Activated CD4-positive, alpha-beta T cell treated with anti-CD3 and anti-CD28 coated beads for 36 hours (primary cell): ENCODE measurements around the gene ARHGAP9. TPM values are rescaled to one million over a fixed set of nuclear protein-coding genes. Genes with fewer than 3 reads are reported as not detected.
"Not testable (repeated sequence)": the region's sequence is repeated elsewhere in the genome, so short reads cannot be mapped to it uniquely, and the experiment has no call there.

Source experiments
- ATAC-seq: fragments of 200-7000 bp; cut with Tn5 transposase; one replicate; pipeline ENCODE4 v1.10.0; 2021; ENCODE audit warnings: mild to moderate bottlenecking, moderate library complexity
- CTCF ChIA-PET: fragments of 350-600 bp; sonication (Branson Sonifier 250); formaldehyde crosslinking; loops from one replicate; lab custom pipeline; 2021; ENCODE audit warnings: antibody characterized with exemption; lab: Charles Lee
- POLR2A ChIA-PET: fragments of 350-600 bp; sonication (Branson Sonifier 250); formaldehyde crosslinking; loops from one replicate; lab custom pipeline; 2021; ENCODE audit warnings: antibody characterized with exemption, inconsistent platforms; lab: Charles Lee
- DNase-seq: peaks from one replicate; pipeline ENCODE4 v3.0.0-alpha.2; 2020
- H3K27ac Mint-ChIP-seq: one replicate; pipeline ENCODE4 v1.8.0; 2021; ENCODE audit warnings: mixed read lengths
- H3K27me3 Mint-ChIP-seq: one replicate; pipeline ENCODE4 v1.8.0; 2021; ENCODE audit warnings: mixed read lengths
- H3K36me3 Mint-ChIP-seq: one replicate; pipeline ENCODE4 v1.8.0; 2021; ENCODE audit warnings: low read depth, mixed read lengths
- H3K4me1 Mint-ChIP-seq: one replicate; pipeline ENCODE4 v1.8.0; 2021; ENCODE audit warnings: mixed read lengths
- H3K4me3 Mint-ChIP-seq: one replicate; pipeline ENCODE4 v1.8.0; 2021; ENCODE audit warnings: mild to moderate bottlenecking, moderate library complexity, mixed read lengths
- H3K9me3 Mint-ChIP-seq: one replicate; pipeline ENCODE4 v1.8.0; 2021; ENCODE audit warnings: low read depth, mixed read lengths
- intact Hi-C, 2 experiments: fragments of 100-400 bp; cut with DNase I in 1 of 2; cut with micrococcal nuclease in 1 of 2; formaldehyde crosslinking; loops; one replicate each; pipeline versions ENCODE4 v1.14.2 to v1.15.1; 2022 to 2024; cut with DNase I, micrococcal nuclease
- total RNA-seq, 2 experiments: library from RNA; stranded (reverse); gene quantifications; one replicate each; pipeline ENCODE4 v1.2.3, GENCODE V29; 2021

Gene ARHGAP9
- total RNA-seq, 2 experiments from 2014 or later: 77.7 to 101 TPM

DNA sequence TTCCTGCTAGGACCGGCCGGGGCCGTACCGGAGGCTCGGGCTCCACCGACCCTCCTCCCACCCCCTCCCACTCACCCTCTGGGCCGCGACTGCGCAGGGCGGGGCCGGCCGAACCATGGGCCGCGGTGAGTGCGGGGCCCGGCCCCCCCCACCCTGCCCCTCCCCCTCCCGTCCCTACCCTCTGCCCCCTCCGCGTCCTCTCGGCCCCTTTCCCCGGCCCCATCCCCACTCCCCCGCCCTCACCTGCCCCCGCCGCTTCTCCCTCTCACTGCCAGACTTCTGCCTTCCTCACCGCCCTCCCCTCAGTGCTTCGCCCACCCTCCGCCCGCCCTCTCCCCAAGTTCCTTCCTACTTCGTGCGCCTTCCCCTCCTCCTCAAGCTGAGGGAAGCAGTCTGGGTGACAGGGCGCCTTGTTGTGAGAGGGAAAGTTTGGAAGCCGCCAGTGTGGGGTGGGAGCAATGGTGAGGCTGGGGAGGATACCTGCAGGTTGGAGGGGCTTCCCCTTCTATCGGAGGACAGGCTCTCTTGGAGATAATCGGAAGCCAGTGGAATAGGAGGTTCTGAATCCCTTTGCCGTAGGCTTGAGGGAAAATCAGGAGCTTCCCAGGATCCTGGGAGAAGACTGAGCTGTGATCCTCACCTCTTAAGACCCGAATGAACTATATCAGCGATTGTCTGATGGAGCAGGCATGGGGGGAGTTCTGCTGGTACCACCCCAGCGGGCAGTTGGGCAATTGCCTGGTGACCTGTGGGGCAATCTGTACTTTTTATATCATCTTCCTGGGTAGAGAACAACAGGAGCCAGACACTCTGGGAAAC lies 43.4 kb upstream of the ARHGAP9 start:
- peaks cover 38% of the 10 kb centered on the region for H3K36me3 Mint-ChIP-seq
- ChIA-PET CTCF (interaction anchor here (1.0 to 2.2 kb wide), 4 partner anchors 10 to 70 kb away, joined by 3 to 6 read pairs (median 4); no protein-coding TSS in a partner anchor), POLR2A (interaction anchor here (0.5 kb wide), 1 partner anchor 35 kb away, joined by 3 read pairs; the partner anchor contains the start of gene MARS1)
- no peaks in the 10 kb centered on the region for H3K27me3 Mint-ChIP-seq
- ATAC-seq: no peak
- H3K9me3 Mint-ChIP-seq: no peaks in the 10 kb centered on the region
- H3K27ac Mint-ChIP-seq: peak overlapping the region; percentile 88
- intact Hi-C loops: loop anchor here (1.0 to 5.0 kb wide), 13 partner anchors 24 to 1551 kb away; partner anchors contain the start of genes CDK4 (in 2 of the 2), CTDSP2 (in 1 of the 2), DCTN2 (in 1 of the 2) and OS9 (in 1 of the 2)
- H3K4me3 Mint-ChIP-seq: peak overlapping the region; percentile 96
- peaks cover 51% of the 10 kb centered on the region for H3K4me1 Mint-ChIP-seq
- DNase-seq: no peak

DNA sequence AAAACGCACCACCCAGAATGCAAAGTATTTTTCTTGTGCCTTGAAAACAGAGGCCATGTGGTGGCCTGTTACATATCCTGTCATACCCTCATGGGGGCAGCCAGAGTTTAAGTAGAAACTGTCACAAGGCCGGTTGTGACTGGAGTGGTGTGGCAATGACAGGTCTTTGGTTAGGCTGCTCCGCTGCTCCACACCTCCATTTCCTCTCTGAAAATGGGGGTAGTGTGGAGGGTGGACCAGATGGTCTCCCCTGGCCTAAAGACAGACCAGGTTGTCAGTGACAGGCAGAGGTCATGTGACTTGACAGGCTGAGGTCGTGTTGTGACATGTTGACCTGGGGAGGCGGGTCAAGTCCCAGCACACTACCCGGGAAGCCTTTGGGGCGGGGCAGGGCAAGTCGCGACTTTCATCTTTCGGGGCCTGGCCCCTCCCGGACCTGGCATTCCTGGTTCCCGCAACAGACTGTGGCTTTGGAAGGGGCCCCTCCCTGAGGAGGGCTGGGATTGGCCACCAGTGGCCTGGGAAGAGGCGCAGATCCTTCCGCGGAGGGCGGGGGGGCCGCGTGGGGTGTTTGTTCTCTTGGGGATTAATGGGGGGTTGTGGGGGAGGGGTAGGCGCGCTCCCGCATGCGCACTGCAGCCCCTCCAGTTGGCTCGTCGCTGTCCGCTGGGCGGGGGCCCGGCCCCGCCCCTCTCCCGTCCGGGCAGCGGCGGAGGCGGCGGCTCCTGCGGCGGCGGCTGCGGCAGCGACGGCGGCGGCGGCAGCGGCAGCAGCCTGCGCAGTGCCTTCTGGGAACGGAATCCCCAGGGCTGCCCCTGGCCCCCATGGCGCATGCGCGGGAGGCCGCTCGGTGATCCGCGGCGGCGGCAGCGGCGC lies 42.6 kb upstream of the ARHGAP9 start, which contains the start of gene MBD6:
Gene MBD6 (plus strand): TSS at position 814 of the 876 bp plus-strand sequence. CDS start 1,480 bp downstream, outside the sequence.
- Mint-ChIP-seq H3K27ac (peak within 1 kb of the TSS; percentile 99), H3K9me3 (no peaks in the 10 kb centered on the region), H3K4me3 (peak within 1 kb of the TSS; percentile 96), H3K27me3 (no peaks in the 10 kb centered on the region), H3K36me3 (peaks cover 41% of the 10 kb centered on the region), H3K4me1 (peaks cover 54% of the 10 kb centered on the region)
- ChIA-PET CTCF (no interaction called here), POLR2A (no interaction called here)
- intact Hi-C loops: loop anchor here (1.0 to 5.0 kb wide), 13 partner anchors 25 to 1550 kb away; partner anchors contain the start of genes CDK4 (in 2 of the 2), CTDSP2 (in 1 of the 2), DCTN2 (in 1 of the 2) and OS9 (in 1 of the 2)
- ATAC-seq (peak; percentile 50), DNase-seq (peak; percentile 96)

DNA sequence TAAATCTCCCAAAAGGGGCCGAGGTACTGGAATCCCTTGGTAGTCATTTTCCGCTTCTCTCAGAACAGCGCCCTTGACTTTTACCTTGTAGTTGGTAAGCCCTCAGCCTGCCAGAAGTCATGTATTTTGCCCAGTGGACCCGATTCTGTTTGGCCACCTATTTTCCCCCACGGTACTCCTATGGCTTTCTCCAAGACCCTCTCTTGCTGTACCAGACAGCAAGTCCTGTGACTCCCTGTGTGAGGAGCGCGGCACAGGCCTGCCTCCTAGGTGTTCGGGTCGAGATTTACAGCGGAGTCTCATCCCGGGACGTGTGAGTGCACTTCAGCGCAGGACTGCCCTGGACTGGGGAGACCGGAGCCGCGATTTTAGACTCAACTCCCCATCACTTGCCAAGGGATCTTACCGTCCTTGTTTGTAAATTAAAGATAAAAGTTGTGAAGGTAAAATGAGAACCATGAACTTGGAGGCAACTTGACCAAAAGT lies 41.9 kb upstream of the ARHGAP9 start:
- Mint-ChIP-seq H3K27ac (peak overlapping the region; percentile 99), H3K4me1 (peaks cover 58% of the 10 kb centered on the region), H3K9me3 (no peaks in the 10 kb centered on the region), H3K36me3 (peaks cover 46% of the 10 kb centered on the region), H3K27me3 (no peaks in the 10 kb centered on the region), H3K4me3 (peak overlapping the region; percentile 96)
- ChIA-PET POLR2A (interaction anchor here (2.4 kb wide), 1 partner anchor 25 kb away, joined by 8 read pairs; the partner anchor contains the start of gene DCTN2), CTCF (interaction anchor here (0.6 kb wide), 1 partner anchor 43 kb away, joined by 3 read pairs; no protein-coding TSS in a partner anchor)
- intact Hi-C loops: loop anchor here (1.0 to 5.0 kb wide), 14 partner anchors 26 to 1593 kb away; partner anchors contain the start of genes CDK4 (in 2 of the 2), CTDSP2 (in 1 of the 2), DCTN2 (in 1 of the 2) and OS9 (in 1 of the 2)
- DNase-seq: peak; percentile 42
- no peak for ATAC-seq

DNA sequence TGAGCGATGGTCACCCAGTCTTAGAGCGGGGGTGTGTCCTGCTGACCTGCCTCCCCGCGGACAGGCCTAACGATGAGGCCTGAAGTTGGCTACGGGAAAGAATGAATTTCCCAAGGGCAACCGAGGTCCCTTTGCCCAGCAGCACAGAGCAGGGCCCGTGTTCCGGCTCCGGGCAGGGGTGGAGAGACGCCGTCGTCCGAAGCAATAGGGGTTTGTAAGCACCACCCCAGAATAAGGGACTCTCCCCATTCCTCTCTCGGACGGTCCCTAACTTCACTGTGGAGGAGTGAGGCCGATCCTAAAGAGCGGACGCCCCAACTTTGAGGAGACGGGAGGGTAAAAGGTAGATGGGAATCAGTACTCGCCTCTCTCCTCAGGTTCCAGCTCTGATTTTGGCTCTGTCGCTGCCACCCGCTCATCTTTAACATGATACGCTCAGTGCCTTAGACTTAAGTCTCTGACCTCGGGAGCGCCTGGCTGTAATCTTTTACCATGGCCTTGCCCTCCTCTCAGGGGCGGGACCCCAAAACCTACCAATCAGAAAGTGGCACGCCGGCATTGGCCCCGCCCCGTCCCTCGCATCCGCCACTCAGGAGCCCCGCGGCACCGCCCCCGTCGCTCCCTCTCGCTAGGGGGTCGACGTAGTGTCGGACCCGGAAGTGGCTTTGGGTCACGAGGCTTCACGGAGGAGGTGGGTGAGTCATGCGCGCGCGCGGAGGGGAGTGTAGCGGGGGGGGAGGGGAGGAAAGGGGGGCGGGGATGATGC lies 40.6 kb upstream of the ARHGAP9 start, which contains the start of gene DDIT3:
Gene DDIT3 (minus strand): TSS at position 462 of the 766 bp plus-strand sequence. CDS start 3,108 bp downstream, outside the sequence.
- DNase-seq (peak; percentile 100), ATAC-seq (peak; percentile 76)
- CTCF ChIA-PET: interaction anchor here (0.6 kb wide), 2 partner anchors 19 to 763 kb away, joined by 3 read pairs; no protein-coding TSS in a partner anchor
- no peaks in the 10 kb centered on the region for H3K9me3 Mint-ChIP-seq
- peak within 1 kb of the TSS; percentile 99 for H3K27ac Mint-ChIP-seq
- H3K27me3 Mint-ChIP-seq: no peaks in the 10 kb centered on the region
- peak within 1 kb of the TSS; percentile 96 for H3K4me3 Mint-ChIP-seq
- intact Hi-C loops: loop anchor here (1.0 to 5.0 kb wide), 12 partner anchors 27 to 1591 kb away; partner anchors contain the start of genes MARS1 (in 2 of the 2), CDK4 (in 1 of the 2), DCTN2 (in 1 of the 2) and GLI1 (in 1 of the 2)
- H3K4me1 Mint-ChIP-seq: peaks cover 53% of the 10 kb centered on the region
- peaks cover 58% of the 10 kb centered on the region for H3K36me3 Mint-ChIP-seq
- POLR2A ChIA-PET: interaction anchor here (0.5 to 2.4 kb wide), 8 partner anchors 16 to 224 kb away, joined by 3 to 8 read pairs (median 3); partner anchors contain the start of gene DCTN2

DNA sequence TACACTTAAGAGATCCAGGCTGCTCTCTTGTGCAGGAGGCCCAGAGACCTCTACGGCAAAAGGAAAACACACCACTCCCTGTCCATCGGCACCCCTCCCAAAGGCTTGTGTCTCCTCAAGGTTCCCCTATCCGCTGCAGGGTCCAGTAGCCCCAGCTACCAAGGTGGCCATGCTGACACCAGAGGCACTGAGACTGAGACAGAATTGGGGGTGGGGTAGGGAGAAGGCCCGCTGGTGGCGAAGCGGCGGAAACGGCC lies 40.1 kb upstream of the ARHGAP9 start:
- no peaks in the 10 kb centered on the region for H3K27me3 Mint-ChIP-seq
- H3K4me1 Mint-ChIP-seq: peaks cover 50% of the 10 kb centered on the region
- peak overlapping the region; percentile 98 for H3K27ac Mint-ChIP-seq
- H3K36me3 Mint-ChIP-seq: peaks cover 57% of the 10 kb centered on the region
- ATAC-seq: no peak
- peak overlapping the region; percentile 96 for H3K4me3 Mint-ChIP-seq
- DNase-seq: peak; percentile 48
- no peaks in the 10 kb centered on the region for H3K9me3 Mint-ChIP-seq
- CTCF ChIA-PET: no interaction called here
- intact Hi-C loops: loop anchor here (1.0 to 5.0 kb wide), 12 partner anchors 28 to 1591 kb away; partner anchors contain the start of genes MARS1 (in 2 of the 2), CDK4 (in 1 of the 2), DCTN2 (in 1 of the 2) and GLI1 (in 1 of the 2)
- POLR2A ChIA-PET: interaction anchor here (0.6 to 2.4 kb wide), 6 partner anchors 17 to 225 kb away, joined by 3 to 8 read pairs (median 3); partner anchors contain the start of gene DCTN2

DNA sequence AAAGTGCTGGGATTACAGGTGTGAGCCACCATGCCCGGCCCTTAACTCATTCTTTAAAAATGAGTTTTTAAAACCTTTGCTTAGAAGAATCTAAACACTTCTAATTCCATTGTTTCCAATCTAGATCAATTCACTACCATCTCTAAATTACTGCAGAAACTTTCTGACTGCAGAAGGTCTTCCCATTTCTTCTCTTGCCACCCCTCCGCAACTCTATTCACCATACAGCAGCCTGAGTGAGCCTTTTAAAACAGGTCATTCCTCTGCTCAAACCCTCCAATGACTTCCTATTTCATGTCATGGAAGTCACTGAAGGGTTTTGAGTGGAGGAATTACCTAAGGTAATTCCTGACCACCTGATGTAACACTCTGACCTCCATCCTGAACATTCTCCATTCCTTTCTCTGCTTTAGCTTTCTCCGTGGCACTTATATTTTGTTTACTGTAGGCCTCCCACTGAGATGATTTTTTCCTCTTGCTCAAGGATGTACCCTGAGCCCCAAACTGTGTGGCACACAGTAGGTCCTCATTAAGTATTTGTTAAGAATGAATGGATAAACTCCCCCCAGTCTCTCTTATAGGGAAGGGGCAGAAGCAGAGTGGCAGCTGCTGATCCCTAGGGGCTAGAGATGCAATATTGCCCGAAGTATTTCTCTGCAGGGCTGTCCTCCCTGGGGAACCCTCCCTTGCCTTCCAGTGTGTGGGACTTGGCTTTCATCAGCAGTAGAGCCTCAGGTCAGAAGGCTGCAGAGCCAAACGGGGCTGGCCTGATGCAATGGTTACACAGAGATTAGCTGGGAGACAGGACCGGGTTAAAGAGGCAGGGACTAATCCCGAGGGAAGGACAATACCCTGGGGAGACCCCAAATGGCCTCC lies 39.5 kb upstream of the ARHGAP9 start:
- DNase-seq: peak; percentile 40
- Mint-ChIP-seq H3K27me3 (no peaks in the 10 kb centered on the region), H3K9me3 (no peaks in the 10 kb centered on the region), H3K36me3 (peaks cover 58% of the 10 kb centered on the region), H3K4me3 (peak overlapping the region; percentile 96), H3K27ac (peak overlapping the region; percentile 98), H3K4me1 (peaks cover 44% of the 10 kb centered on the region)
- ChIA-PET POLR2A (interaction anchor here (0.6 to 2.4 kb wide), 4 partner anchors 18 to 294 kb away, joined by 3 to 8 read pairs (median 4); partner anchors contain the start of gene DCTN2), CTCF (no interaction called here)
- intact Hi-C loops: no loop called here
- no peak for ATAC-seq

DNA sequence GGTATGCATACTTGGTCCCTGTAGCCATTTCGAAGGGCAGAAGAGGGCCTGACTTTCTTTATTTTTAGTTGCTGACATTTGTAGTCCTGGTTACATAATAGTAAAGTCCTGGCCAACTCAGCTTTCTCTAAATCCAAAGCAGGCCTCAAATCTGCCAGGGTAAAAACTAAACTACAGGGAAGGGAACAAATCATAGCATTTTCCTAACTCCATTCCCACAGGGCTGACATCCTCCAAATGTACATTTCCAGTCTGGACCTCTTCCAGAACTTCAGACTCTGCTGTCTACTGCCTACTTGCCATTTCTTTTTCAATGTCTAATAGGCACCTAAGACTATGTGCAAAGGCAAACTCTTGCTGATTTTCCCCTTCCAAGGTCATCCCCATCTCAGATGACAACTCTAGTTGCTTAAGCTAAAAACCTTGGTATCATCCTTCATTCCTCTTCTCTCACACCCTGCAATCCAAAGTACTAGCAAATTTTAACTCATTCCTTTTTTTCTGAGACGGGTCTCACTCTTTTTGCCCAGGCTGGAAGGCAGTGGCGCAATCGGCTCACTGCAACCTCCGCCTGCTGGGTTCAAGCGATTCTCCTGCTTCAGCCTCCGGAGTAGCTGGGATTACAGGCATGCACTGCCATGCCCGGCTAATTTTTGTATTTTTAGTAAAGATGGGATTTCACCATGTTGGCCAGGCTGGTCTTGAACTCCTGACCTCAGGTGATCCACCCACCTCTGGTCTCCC lies 38.7 kb upstream of the ARHGAP9 start:
- ChIA-PET POLR2A (interaction anchor here (0.6 to 1.2 kb wide), 7 partner anchors 17 to 390 kb away, joined by 3 to 6 read pairs (median 3); partner anchors contain the start of genes ARHGAP9 and LRP1), CTCF (no interaction called here)
- peak overlapping the region; percentile 96 for H3K4me3 Mint-ChIP-seq
- no peaks in the 10 kb centered on the region for H3K27me3 Mint-ChIP-seq
- no peaks in the 10 kb centered on the region for H3K9me3 Mint-ChIP-seq
- peaks cover 56% of the 10 kb centered on the region for H3K36me3 Mint-ChIP-seq
- ATAC-seq: no peak
- DNase-seq: no peak
- peaks cover 36% of the 10 kb centered on the region for H3K4me1 Mint-ChIP-seq
- H3K27ac Mint-ChIP-seq: peak overlapping the region; percentile 98
- intact Hi-C loops: no loop called here

DNA sequence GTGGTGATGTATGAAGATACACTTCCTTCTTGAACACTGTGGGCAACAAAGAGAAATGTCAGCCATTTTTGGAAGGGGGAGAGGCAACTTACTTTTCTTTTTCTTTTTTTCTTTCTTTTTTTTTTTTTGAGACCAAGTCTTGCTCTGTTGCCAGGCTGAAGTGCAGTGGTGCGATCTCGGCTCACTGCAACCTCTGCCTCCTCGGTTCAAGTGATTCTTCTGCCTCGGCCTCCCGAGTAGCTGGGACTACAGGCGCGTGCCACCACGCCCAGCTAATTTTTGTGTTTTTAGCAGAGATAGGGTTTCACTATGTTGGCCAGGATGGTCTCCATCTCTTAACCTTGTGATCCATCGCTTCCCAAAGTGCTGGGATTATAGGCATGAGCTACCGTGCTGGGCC lies 38.1 kb upstream of the ARHGAP9 start:
- Mint-ChIP-seq H3K36me3 (peaks cover 62% of the 10 kb centered on the region), H3K27ac (peak overlapping the region; percentile 98), H3K4me1 (peaks cover 34% of the 10 kb centered on the region)
- DNase-seq, H3K4me3 Mint-ChIP-seq, ATAC-seq, H3K9me3 Mint-ChIP-seq, intact Hi-C loops, H3K27me3 Mint-ChIP-seq, CTCF ChIA-PET: not testable (repeated sequence)
- POLR2A ChIA-PET: interaction anchor here (0.7 to 1.2 kb wide), 6 partner anchors 8 to 390 kb away, joined by 3 to 6 read pairs (median 4); partner anchors contain the start of genes ARHGAP9 and LRP1
